GM20431 (cell line): ENCODE results near the gene HSP90B1.

Experiments used
- in situ Hi-C: fragments of 300-500 bp; cut with MseI, MboI; formaldehyde crosslinking; loops from one replicate; pipeline ENCODE4 v1.15.0; 2020; ENCODE audit warnings: low sequenced_read_pairs; ENCODE audit not compliant: unreplicated experiment

Gene HSP90B1

DNA sequence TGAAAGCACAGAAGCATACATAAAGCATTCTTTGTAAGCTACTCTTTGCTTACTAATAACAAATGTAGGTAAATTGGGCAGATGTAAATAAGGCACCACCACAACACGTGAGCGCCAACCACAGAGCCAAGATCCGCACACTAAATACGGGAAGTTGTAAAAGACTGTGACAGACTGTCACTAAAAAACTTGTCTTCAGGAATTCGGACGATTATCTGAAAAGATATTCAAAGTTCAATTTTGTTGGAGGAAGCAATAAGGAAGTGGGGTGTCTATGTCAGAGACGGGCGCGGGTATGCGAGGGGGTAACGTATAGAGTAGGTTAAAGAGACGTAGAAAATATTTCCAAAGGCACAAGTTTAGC is 1.5 kb upstream of the HSP90B1 start:
- in situ Hi-C loops = no loop called here

DNA sequence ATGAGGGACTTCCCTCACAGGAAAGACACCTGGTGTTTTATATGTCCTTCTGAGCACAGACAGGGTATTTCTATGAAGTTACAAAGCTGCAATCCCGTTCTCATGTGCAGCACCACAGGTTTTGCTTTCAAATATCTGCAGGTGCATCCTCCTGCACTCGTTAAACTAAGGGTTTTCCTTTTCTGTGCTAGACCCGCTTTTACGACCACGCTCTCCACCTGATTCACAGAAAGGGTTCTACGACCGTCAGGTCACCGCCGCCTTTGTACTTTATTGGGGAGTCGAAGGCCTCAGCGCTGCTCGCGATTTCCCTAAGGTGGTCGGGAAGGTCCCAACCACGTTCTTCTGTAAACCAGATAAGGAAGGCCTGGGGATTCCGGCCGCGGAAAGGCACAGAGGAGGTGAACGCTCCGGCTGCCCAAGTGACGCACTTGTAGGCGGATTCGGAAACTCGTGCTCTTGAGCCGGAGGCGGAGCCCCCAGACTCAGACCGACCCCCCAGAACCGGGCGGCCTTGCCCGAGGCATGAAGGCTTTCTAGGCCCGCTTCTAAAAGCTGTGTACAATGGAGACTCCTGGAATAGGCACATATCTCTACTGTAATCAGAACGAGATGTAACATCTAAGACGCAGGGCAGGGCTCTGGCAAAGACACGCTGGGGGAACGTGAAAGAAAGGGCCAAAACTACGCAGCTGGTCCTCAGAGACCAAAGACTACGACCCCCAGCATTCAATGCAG is 995 bp upstream of the HSP90B1 start:
- in situ Hi-C loops = no loop called here

DNA sequence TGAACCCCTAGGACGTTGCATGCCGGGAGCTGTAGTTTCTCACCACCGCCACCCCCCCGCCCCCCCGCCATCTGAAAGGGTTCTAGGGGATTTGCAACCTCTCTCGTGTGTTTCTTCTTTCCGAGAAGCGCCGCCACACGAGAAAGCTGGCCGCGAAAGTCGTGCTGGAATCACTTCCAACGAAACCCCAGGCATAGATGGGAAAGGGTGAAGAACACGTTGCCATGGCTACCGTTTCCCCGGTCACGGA is 501 bp upstream of the HSP90B1 start:
- in situ Hi-C loops = no loop called here

DNA sequence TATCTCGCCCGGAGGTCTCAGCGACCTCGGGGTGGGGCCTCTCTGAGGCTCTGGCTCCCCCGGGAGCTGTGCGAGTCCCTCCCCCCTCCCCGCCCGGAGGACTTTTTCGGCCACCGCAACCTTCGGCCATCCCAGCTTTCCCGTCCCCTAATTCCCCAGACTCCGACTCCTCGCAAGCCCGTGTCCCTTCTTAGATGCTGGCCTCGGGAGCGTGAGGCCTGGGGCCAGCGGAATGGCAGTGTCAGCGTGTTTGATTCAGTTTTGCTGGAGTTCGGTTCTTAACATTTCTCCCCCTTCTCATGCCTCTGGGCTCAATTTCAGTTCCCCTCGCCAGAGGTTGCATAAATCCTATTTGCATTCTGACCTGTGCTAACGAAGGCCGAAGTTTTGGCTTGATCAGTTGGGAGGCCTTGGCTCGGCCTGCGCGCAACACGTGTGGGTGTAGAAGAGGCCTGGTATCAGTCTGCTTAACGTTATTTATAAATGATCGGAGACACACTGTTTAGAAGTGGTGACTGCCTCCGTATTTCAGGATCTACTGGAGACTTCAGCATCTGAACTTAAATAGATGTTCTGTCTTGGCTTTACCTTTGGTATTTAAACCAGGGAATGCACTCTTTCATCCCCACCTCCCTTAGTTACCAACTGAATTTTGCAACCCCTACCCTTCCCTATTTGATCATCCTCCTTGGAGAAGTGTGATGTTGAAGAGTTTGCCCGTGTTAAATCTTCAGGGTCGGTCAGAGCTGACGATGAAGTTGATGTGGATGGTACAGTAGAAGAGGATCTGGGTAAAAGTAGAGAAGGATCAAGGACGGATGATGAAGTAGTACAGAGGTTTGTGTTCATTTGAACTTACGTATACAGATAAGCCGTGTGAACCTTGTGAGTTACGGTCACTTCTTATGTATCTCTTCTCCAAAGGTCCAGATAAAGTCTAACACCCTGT is 851 bp downstream of the HSP90B1 start:
- in situ Hi-C loops = no loop called here

DNA sequence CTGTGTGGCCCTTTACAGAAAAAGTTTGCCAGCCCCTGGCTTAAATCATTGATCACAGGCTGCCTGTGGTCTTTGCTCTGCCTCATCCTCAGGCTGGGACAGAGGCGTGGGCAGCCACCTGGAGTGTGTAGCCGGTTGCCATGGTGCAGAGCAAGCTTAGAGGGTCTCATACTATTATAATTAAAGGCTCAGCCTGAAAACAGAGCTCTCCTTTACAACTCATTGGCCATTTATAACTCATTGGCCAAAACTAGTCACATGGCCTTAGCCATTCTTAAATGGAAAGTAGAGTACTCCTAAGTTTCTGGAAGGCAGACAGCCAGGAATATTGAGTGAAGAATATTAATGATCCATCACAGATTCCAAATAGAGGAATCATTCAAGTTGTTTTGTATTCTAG is 3.0 kb downstream of the HSP90B1 start:
- in situ Hi-C loops = no loop called here

DNA sequence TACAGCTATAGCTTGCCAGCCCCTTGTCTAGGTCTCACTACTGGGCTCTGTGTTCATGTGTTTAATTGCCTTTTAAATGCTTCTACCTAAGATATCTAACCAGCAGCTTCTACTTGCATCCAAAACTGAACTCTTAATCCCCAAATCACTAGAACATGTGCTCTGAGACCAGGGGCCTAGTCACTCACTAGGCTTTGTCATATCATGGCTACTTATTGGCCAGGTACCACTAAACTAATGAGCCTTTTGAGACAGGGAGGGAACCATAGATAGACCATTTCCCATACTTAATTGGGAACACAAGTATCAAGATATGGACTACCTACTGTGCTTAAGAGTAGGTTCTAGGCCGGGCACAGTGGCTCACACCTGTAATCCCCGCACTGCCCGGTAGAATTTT is 6.5 kb downstream of the HSP90B1 start:
- in situ Hi-C loops = no loop called here

DNA sequence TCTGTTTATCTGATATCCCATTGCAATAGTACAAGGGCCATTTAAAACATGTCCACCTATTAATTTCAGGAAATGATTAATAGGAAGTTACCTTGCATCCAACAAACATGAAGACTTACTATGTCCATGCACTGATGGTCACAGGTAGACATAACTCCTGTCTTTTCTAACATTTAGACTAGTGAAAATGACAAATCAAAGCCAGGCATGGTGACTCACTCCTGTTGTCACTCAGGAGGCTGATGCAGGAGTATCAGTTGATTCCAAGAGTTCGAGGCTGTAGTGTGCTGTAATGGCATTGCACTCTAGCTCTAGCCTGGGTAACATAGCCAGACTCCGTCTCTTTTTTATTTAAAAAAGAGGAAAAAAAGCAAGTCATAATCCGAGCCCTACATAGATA is 14.8 kb downstream of the HSP90B1 start:
- in situ Hi-C loops = no loop called here

DNA sequence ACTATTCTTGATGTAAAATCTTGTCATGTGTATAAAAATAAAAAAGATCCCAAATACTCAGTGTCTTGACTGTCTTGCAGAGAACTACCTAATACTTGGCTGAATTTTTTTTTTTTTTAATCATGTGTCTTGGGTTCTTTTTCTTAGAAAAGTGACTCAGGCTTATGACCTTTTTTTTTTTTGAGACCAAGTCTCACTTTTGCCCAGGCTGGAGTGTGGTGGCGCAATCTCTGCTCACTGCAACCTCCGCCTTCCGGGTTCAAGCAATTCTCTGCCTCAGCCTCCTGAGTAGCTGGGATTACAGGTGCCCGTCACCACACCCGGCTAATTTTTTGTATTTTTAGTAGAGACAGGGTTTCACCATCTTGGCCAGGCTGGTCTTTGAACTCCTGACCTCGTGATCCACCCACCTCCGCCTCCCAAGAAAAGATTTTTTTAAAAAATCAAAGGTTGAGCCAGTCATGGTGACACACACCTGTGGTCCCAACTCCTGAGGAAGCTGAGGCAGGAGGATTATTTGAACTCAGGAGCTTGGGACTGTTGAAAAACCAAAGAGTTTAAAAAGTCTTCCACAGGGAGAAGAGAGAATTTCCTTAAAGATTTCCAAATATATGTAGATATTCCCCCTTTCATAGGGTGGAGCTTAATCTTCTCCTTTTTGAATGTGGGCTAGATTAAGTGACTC is 17.8 kb downstream of the HSP90B1 start:
- in situ Hi-C loops = no loop called here

DNA sequence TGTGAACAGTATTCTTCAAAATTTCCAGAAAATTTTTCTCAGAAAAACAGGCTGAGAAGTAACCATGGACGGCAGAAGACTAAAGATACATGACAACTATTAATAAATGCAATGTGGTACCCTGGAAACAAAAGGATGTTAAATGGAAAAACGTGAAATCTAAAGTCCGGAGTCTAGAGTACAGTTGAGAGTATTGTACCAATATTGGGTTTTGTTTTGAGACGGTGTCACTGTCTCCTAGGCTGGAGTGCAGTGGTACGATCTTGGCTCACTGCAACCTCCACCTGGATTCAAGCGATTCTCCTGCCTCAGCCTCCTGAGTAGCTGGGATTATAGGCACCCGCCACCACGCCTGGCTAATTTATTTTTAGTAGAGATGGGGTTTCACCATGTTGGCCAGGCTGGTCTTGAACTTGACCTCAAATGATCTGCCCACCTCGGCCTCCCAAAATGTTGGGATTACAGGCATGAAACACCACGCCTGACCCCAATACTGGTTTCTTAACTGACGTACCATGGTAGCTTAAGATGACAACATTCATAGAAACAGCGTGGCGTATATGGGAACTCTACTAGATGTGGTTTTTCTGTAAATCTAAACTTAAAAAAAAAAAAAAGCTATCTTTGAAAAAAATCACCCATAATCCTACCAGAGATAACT is 18.7 kb downstream of the HSP90B1 start:
- in situ Hi-C loops = no loop called here

DNA sequence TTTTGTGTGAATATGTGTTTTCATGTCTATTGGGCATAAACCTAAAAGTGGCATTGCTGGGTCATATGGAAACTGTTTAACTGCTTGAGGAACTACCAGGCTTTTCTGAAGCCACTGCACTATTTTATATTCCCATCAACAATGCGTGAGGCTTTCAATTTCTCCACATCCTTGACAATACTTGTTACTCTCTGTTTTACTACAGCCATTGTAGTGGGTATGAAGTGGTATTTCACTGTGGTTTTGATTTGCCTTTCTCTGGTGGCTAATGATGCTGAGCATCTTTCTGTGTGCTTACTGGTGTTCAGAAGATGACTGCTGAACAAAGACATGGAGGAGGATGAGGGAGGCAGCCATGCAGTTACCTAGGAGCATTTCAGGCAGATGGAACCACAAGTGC is 22.3 kb downstream of the HSP90B1 start:
- in situ Hi-C loops = no loop called here

DNA sequence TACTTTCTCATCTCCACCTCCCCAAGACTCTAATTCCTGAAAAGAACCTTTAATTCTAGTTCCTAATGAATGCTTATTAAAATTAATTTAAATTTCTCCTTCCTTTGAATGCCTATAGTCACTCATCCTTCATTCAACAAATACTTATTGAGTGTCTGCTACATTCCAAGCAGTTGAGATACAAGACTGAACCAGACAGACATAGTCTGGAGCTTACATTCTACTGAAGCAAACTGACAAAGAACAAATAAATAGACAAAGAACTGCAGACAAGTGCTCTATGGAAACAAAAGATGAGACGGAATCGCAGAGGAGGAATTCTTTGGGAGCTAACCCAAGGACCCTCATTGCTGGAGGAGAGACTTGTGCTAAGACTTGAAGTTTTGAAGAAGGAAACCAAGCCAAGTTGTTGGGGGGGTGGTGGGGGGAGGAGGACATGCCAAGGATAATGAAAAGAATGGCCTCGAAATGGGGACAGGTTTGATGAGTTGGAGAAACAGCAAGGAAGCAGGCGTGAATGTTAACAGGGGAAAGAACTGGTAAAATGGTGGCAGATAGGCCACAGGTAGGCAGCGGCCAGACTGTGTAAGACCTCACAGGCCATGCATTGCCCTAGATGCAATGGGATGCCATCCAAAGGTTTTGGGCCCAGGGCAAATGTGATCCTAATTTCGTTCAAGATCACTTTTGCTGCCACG is 25.8 kb downstream of the HSP90B1 start:
- in situ Hi-C loops = no loop called here

DNA sequence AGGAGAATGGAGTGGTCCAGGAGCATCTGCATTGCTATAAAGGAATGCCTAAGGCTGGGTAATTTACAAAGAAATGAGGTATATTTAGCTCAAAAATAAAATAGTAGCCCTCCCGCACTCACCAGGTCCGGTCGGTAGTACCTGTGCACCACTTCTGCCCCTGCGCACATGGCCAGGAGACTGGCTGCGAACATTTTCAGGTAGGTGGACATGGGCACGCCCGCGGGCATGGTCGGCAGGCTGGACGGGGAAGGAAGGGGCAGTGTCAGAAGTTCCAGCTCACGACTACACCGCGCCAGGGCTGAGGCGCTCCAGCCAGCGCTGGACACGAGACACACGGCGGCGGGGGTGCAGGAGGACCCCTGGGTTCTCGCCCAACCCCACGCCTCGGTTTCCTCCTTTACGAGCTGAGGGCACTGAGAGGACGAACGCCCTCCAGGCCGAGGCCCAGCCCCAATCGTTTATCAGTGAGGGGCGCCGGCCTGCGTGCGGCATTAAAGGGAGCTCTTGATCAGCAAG is 26.4 kb downstream of the HSP90B1 start:
- in situ Hi-C loops = no loop called here

DNA sequence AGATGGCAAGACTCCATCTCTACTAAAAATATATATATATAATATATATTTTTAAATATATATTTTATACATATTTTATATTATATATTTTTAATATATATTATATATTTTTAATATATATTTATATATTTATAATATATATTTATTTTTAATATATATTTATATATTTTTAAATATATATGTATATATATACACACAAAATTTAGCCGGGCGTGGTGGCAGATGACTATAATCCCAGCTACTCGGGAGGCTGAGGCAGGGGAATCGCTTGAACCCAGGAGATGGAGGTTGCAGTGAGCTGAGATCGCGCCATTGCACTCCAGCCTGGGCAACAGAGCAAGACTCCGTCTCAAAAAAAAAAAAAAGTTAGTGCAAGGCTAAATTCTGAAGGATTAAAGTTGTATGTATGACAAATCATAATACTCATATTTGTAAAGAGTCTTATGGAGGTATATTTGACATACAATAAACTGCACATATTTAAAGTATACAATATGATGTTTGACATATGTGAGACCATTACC is 27.7 kb downstream of the HSP90B1 start:
- in situ Hi-C loops = no loop called here

DNA sequence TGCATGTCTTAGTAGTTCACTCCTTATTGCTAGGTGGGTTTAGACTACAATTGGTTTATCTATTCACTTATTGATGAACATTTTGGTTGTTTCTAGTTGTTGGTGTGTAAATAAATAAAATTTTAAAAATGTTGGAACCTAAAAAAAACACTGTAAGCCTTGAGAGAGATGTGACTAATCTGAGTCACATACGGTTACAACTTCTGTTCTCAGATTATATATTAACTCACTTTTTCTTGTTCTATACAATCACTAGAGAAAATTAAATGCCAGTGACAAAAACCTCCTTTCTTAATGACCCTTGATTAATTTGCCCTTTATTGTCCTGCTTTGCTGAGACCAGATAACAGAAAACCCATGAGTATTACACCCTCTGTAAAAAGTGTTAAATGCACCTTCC is 28.4 kb downstream of the HSP90B1 start:
- in situ Hi-C loops = no loop called here

DNA sequence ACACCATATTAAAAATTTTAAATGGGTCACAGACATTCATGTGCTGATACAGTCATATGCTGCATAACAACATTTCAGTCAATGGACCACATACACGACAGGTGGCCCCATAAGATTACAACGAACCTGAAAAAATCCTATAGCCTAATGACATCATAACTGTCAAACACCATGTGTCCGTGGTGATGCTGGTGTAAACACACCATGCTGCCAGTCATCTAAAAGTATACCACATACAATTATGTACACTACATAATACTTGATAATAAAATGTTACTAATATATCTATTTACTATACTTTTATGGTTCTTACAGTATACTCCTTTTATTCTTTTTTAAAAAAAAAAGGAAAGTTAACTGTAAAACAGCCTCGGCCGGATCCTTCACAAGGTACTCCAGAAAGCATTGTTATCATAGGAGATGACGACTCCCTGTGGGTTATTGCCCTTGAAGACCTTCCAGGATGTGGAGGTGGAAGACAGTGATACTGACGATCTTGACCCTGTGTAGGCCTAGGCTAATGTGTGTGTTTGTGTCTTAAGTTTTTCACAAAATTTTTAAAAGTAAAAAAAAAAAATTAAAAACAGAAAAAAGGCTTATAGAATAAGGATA is 30.5 kb downstream of the HSP90B1 start:
- in situ Hi-C loops = no loop called here

DNA sequence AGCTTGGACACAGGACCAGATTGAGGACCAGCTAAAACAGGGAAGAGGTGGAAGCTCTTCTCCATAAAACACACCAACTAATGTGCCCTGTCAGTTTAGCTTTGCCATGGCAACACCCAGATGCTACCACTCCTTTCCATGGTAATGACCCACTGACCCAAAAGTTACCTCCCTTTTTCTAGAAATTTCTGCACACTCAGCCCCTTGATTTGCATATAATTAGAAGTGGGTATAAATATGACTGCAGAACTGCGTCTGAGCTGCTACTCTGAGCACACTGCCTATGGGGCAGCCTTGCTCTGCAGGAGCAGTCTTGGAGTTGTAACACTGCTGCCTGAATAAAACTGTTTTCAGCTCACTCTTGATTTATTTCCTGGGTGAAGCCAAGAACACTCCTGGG is 32.3 kb downstream of the HSP90B1 start:
- in situ Hi-C loops = no loop called here

DNA sequence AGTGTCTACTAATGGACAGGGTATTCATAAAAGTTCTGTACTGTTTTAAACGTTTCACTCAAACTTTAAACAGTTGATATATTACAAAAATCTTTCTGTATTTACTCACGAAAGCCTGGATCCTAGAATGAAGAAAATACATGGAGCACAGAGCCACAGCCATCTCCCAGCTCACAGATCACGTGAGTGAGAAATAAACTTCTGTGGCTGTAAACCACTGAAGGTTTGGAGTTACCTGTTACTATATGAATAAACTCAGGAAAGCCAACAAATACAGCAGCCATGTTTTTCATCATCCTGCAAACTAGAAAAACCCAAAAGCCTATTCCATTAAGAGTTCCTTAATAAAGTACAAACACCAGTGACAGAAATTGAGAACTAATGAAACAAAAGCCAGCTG is 34.6 kb downstream of the HSP90B1 start:
- in situ Hi-C loops = no loop called here

DNA sequence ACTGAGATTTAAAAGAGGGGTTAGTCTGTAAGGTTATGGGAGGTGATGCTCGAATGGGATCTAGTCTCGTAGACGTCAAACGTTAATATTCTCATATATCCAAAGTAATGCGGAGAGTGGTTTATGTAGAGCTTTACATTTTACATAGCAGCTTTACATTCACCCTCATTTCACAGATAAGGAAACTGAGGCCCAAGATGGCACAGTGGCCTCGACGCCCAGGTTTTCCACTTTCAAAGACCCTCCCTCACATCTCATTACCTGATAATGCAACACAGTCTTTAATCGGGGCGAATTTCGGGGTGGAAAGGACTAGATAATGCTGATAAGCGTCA is 35.0 kb downstream of the HSP90B1 start:
- in situ Hi-C loops = no loop called here
